ENCODE results near the gene NUP214.

GRCh38 chr9:131125288-131126058, at the start of gene NUP214:
- peak; percentile 20 for TF ChIP-seq YY1 (IDR thresholded peaks at IDR 0.05; ENCODE audit: insufficient read depth, insufficient read length)
- no peak for TF ChIP-seq SUZ12 (IDR thresholded peaks at IDR 0.05; ENCODE audit: extremely low read depth, insufficient read depth, insufficient read length)
- TF ChIP-seq ZNF274 (IDR thresholded peaks at IDR 0.05; ENCODE audit: low read depth, low read length) = no peak
